ENCODE data around the gene HDAC4.

Gene HDAC4

DNA sequence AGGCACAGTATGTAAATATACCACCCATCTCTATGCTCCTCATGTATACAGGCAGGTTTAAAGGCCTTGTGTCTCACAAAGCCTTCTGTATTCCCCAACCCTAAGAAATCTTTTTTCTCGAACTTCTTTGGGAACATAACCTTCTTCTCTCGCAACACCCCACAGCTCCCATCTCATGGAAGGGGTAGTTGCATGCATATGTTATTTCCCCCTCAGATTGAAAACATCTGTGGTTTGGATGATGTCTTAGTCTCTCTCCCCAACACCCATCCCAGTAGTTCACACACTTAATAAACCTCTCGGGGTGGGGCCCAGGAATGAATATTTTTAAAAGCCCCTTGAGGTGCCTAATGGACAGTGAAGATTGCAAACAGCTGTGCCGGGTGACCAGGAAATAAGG, 21.0 kb upstream of the HDAC4 start:
- H3K4me1 ChIP-seq (ENCODE audit: control insufficient read depth, insufficient read depth, low read length), result no peaks in the 10 kb centered on the region
- H3K27ac ChIP-seq (ENCODE audit: extremely low read depth, low read depth, low read length), result no peak overlapping the region
- CTCF ChIA-PET, result no interaction called here

DNA sequence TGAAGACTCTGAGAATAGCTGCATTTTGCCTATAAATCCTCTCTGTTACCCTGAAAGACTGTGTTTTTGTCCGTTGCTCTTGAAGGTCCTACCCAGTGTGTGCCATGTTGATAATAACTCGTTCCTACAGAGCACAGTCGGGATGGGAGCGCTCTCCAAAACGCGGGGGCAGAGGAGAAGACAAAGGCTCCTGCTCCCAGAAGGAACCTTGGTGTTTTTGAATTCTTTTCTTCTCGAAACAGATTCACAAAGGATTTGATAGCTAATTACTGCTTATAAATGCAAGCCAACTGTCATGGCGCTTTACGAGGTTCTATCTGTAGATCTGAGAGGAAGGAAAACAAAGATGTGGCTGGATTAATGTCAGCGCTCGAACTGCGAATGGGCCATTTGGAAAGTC, 19.3 kb upstream of the HDAC4 start:
- ChIA-PET CTCF (no interaction called here), POLR2A (no interaction called here)
- TF ChIP-seq ZBTB48 (tag by site-specific recombination; IDR thresholded peaks at IDR 0.05) (no peak), ZXDB (tag by site-specific recombination; IDR thresholded peaks at IDR 0.05) (no peak), SETDB1 (IDR thresholded peaks at IDR 0.05; ENCODE audit: insufficient read length, low read length) (no peak), ZNF121 (tag by site-specific recombination; IDR thresholded peaks at IDR 0.05) (no peak), KLF9 (tag by site-specific recombination; IDR thresholded peaks at IDR 0.05; ENCODE audit: low read depth) (no peak), ZNF155 (tag by site-specific recombination; IDR thresholded peaks at IDR 0.05) (no peak)
- TF ChIP-seq, protein P1, sequence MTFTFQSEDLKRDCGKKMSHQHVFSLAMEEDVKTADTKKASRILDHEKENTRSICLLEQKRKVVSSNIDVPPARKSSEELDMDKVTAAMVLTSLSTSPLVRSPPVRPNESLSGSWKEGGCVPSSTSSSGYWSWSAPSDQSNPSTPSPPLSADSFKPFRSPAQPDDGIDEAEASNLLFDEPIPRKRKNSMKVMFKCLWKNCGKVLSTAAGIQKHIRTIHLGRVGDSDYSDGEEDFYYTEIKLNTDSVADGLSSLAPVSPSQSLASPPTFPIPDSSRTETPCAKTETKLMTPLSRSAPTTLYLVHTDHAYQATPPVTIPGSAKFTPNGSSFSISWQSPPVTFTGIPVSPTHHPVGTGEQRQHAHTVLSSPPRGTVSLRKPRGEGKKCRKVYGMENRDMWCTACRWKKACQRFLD (tag by site-specific recombination; IDR thresholded peaks at IDR 0.05), result no peak

More for the DNA sequence above, 21.0 kb upstream of the HDAC4 start:
- POLR2A ChIA-PET, result no interaction called here
- no peak overlapping the region for H3K4me3 ChIP-seq (ENCODE audit: low read depth, low read length)
- H3K36me3 ChIP-seq (ENCODE audit: control insufficient read depth in 2 of 2, insufficient read depth in 1 of 2, low read length in 2 of 2), result no peaks in the 10 kb centered on the region
- no peaks in the 10 kb centered on the region for H3K9me3 ChIP-seq (ENCODE audit: control insufficient read depth, insufficient read depth, low read depth, low read length)
- TF ChIP-seq, protein P1 (tag by site-specific recombination; IDR thresholded peaks at IDR 0.05), result no peak
- TF ChIP-seq, protein P2, sequence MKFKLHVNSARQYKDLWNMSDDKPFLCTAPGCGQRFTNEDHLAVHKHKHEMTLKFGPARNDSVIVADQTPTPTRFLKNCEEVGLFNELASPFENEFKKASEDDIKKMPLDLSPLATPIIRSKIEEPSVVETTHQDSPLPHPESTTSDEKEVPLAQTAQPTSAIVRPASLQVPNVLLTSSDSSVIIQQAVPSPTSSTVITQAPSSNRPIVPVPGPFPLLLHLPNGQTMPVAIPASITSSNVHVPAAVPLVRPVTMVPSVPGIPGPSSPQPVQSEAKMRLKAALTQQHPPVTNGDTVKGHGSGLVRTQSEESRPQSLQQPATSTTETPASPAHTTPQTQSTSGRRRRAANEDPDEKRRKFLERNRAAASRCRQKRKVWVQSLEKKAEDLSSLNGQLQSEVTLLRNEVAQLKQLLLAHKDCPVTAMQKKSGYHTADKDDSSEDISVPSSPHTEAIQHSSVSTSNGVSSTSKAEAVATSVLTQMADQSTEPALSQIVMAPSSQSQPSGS (tag by site-specific recombination; IDR thresholded peaks at IDR 0.05; ENCODE audit: low read depth), result no peak
- TF ChIP-seq ZNF501 (tag by site-specific recombination; IDR thresholded peaks at IDR 0.05), result no peak
- no peak for TF ChIP-seq ZNF311 (tag by site-specific recombination; IDR thresholded peaks at IDR 0.05; ENCODE audit: borderline replicate concordance)
- TF ChIP-seq ZNF37A (tag by site-specific recombination; IDR thresholded peaks at IDR 0.05), result no peak
- no peak for TF ChIP-seq ZNF174 (tag by site-specific recombination; IDR thresholded peaks at IDR 0.05)
- TF ChIP-seq TCF7L2 (IDR thresholded peaks at IDR 0.05; ENCODE audit: borderline replicate concordance, low read depth, low read length), result no peak
- TF ChIP-seq, protein P3, sequence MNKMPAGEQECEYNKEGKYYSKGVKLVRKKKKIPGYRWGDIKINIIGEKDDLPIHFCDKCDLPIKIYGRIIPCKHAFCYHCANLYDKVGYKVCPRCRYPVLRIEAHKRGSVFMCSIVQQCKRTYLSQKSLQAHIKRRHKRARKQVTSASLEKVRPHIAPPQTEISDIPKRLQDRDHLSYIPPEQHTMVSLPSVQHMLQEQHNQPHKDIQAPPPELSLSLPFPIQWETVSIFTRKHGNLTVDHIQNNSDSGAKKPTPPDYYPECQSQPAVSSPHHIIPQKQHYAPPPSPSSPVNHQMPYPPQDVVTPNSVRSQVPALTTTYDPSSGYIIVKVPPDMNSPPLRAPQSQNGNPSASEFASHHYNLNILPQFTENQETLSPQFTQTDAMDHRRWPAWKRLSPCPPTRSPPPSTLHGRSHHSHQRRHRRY (tag by site-specific recombination; IDR thresholded peaks at IDR 0.05), result no peak
- TF ChIP-seq ZBTB48 (tag by site-specific recombination; IDR thresholded peaks at IDR 0.05), result no peak
- TF ChIP-seq WT1 (tag by site-specific recombination; IDR thresholded peaks at IDR 0.05), result no peak
- TF ChIP-seq, protein P4, sequence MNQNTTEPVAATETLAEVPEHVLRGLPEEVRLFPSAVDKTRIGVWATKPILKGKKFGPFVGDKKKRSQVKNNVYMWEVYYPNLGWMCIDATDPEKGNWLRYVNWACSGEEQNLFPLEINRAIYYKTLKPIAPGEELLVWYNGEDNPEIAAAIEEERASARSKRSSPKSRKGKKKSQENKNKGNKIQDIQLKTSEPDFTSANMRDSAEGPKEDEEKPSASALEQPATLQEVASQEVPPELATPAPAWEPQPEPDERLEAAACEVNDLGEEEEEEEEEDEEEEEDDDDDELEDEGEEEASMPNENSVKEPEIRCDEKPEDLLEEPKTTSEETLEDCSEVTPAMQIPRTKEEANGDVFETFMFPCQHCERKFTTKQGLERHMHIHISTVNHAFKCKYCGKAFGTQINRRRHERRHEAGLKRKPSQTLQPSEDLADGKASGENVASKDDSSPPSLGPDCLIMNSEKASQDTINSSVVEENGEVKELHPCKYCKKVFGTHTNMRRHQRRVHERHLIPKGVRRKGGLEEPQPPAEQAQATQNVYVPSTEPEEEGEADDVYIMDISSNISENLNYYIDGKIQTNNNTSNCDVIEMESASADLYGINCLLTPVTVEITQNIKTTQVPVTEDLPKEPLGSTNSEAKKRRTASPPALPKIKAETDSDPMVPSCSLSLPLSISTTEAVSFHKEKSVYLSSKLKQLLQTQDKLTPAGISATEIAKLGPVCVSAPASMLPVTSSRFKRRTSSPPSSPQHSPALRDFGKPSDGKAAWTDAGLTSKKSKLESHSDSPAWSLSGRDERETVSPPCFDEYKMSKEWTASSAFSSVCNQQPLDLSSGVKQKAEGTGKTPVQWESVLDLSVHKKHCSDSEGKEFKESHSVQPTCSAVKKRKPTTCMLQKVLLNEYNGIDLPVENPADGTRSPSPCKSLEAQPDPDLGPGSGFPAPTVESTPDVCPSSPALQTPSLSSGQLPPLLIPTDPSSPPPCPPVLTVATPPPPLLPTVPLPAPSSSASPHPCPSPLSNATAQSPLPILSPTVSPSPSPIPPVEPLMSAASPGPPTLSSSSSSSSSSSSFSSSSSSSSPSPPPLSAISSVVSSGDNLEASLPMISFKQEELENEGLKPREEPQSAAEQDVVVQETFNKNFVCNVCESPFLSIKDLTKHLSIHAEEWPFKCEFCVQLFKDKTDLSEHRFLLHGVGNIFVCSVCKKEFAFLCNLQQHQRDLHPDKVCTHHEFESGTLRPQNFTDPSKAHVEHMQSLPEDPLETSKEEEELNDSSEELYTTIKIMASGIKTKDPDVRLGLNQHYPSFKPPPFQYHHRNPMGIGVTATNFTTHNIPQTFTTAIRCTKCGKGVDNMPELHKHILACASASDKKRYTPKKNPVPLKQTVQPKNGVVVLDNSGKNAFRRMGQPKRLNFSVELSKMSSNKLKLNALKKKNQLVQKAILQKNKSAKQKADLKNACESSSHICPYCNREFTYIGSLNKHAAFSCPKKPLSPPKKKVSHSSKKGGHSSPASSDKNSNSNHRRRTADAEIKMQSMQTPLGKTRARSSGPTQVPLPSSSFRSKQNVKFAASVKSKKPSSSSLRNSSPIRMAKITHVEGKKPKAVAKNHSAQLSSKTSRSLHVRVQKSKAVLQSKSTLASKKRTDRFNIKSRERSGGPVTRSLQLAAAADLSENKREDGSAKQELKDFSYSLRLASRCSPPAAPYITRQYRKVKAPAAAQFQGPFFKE (tag by site-specific recombination; IDR thresholded peaks at IDR 0.05; ENCODE audit: borderline replicate concordance), result no peak
- TF ChIP-seq ZNF596 (tag by site-specific recombination; IDR thresholded peaks at IDR 0.05), result no peak
- no peak for TF ChIP-seq ZNF776 (tag by site-specific recombination; IDR thresholded peaks at IDR 0.05; ENCODE audit: borderline replicate concordance)
- no peak for TF ChIP-seq ZFP37 (tag by site-specific recombination; IDR thresholded peaks at IDR 0.05)
- no peak for TF ChIP-seq SCRT2 (tag by site-specific recombination; IDR thresholded peaks at IDR 0.05)

More for the DNA sequence above, 19.3 kb upstream of the HDAC4 start:
- no peaks in the 10 kb centered on the region for H3K9me3 ChIP-seq (ENCODE audit: control insufficient read depth, insufficient read depth, low read depth, low read length)
- no peak overlapping the region for H3K27ac ChIP-seq (ENCODE audit: extremely low read depth, low read depth, low read length)
- H3K4me3 ChIP-seq (ENCODE audit: low read depth, low read length), result no peak overlapping the region
- no peaks in the 10 kb centered on the region for H3K4me1 ChIP-seq (ENCODE audit: control insufficient read depth, insufficient read depth, low read length)
- H3K36me3 ChIP-seq (ENCODE audit: control insufficient read depth in 2 of 2, insufficient read depth in 1 of 2, low read length in 2 of 2), result no peaks in the 10 kb centered on the region
